DMS153 treated with DMSO at 0.1 percent for 48 hours (cell line): Measurements from ENCODE around the gene KRTAP10-8.
"Not testable (repeated sequence)": the region's sequence is repeated elsewhere in the genome, so short reads cannot be mapped to it uniquely, and the experiment has no call there.

Experiments used
- DNase-seq: peaks from one replicate; lab custom pipeline; 2025; ENCODE audit not compliant: unreplicated experiment; lab: John Stamatoyannopoulos, UW

The KRTAP10-8 gene

GRCh38 chr21:44612029-44612486 is at the start of gene KRTAP10-8:
KRTAP10-8 (plus strand) TSS chr21:44612079; CDS start chr21:44612101, 22 bp downstream.
- DNase-seq = no peak

- no peak for DNase-seq
These were observed 47.8 kb upstream of the KRTAP10-8 start for GRCh38 chr21:44564099-44564498.

GRCh38 chr21:44564886-44565598 is 46.8 kb upstream of the KRTAP10-8 start:
- no peak for DNase-seq

GRCh38 chr21:44566403-44566802 is 45.5 kb upstream of the KRTAP10-8 start:
- no peak for DNase-seq

GRCh38 chr21:44567481-44568171 is 44.3 kb upstream of the KRTAP10-8 start:
- DNase-seq = no peak

GRCh38 chr21:44568261-44568660 is 43.6 kb upstream of the KRTAP10-8 start:
- no peak for DNase-seq

GRCh38 chr21:44568667-44569556 is 43.0 kb upstream of the KRTAP10-8 start:
- no peak for DNase-seq

GRCh38 chr21:44569861-44570517 is 41.9 kb upstream of the KRTAP10-8 start:
- DNase-seq = no peak

GRCh38 chr21:44571296-44571695 is 40.6 kb upstream of the KRTAP10-8 start:
- no peak for DNase-seq

GRCh38 chr21:44571844-44572782 is 39.8 kb upstream of the KRTAP10-8 start:
- DNase-seq = no peak

- no peak for DNase-seq
These were observed 38.8 kb upstream of the KRTAP10-8 start for GRCh38 chr21:44572959-44573583.

- DNase-seq = not testable (repeated sequence)
These were observed 38.0 kb upstream of the KRTAP10-8 start, which contains the start of gene KRTAP10-4 for GRCh38 chr21:44573630-44574456. KRTAP10-4 (plus strand) TSS chr21:44573729; CDS start chr21:44573759, 30 bp downstream.

- DNase-seq = no peak
These were observed 37.2 kb upstream of the KRTAP10-8 start for GRCh38 chr21:44574457-44575306.

- no peak for DNase-seq
These were observed 36.4 kb upstream of the KRTAP10-8 start for GRCh38 chr21:44575307-44576024.

- no peak for DNase-seq
These were observed 35.9 kb upstream of the KRTAP10-8 start for GRCh38 chr21:44576025-44576420.

GRCh38 chr21:44578371-44579055 is 33.4 kb upstream of the KRTAP10-8 start:
- no peak for DNase-seq
